Measurements from ENCODE around the gene F12.

Gene F12

GRCh38 chr5:177357459-177358351, 51.7 kb downstream of the F12 start, which contains the start of gene RGS14:
TSS of gene RGS14 (plus strand) at chr5:177357924. CDS start at chr5:177358025, 101 bp downstream.
- peak in 3 of 4 experiments; percentile 33 to 44 (median 42) for DNase-seq (ENCODE audit: low read depth in 4 of 4, low spot score in 1 of 4)

- no peak for DNase-seq (ENCODE audit: low read depth in 4 of 4, low spot score in 1 of 4)
Observed at GRCh38 chr5:177357146-177357458, 52.3 kb downstream of the F12 start.

DNA sequence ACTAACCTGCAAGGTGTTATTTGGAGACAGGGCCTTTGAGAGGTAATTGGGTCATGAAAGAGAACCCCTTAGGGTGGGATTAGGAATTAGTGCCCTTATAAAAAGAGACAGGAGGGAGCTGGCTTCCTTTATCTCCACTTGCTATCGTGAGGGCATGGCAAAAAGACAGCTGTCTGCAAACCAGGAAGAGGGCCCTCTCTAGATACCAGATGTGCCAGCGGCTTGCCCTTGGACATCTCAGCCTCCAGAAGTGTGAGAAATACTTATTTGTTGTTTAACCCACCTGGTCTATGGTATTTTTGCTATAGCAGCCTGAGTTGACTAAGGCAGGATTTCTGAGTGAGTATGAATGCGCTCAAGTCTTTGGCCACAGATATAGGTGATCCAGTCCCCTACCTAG, 52.6 kb downstream of the F12 start:
- DNase-seq (ENCODE audit: low read depth in 4 of 4, low spot score in 1 of 4): no peak

- no peak for DNase-seq (ENCODE audit: low read depth in 4 of 4, low spot score in 1 of 4)
Observed at GRCh38 chr5:177355868-177356168, 53.5 kb downstream of the F12 start.

DNA sequence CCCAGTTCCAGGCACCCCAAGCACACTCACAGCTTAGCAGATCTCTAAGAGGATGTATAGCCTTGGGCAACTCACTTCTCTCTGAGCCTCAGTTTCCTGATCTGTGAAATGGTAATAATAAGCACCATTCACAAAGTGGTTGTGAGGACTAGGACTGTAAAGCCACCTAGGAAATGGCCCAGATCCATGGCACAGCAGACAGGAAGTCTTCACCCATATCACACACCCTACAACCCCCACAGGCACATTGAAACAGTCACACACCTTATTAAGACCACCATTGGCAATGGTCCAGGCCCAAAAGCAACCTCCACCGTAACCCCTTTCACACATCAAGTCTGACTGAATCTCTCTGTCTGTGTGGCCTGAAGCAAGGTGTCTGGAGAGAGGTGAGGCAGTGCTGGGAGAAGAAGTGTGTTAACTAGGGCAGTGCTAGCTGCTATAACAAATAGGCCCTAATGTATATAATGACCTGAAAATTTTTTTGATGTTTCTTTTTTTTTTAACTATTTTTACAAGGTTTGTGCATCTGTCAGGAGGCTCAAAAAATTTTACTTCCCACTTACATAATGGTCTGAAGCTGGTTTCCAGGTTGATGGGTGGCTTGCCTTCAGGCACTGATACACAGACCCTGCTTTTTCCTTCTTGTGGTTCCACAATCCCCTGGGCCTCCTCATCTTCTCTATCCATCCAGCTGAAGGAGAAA, 54.0 kb downstream of the F12 start:
- DNase-seq (ENCODE audit: low read depth in 4 of 4, low spot score in 1 of 4): no peak

- no peak for DNase-seq (ENCODE audit: low read depth in 4 of 4, low spot score in 1 of 4)
Observed at GRCh38 chr5:177354711-177355110, 54.7 kb downstream of the F12 start.

DNA sequence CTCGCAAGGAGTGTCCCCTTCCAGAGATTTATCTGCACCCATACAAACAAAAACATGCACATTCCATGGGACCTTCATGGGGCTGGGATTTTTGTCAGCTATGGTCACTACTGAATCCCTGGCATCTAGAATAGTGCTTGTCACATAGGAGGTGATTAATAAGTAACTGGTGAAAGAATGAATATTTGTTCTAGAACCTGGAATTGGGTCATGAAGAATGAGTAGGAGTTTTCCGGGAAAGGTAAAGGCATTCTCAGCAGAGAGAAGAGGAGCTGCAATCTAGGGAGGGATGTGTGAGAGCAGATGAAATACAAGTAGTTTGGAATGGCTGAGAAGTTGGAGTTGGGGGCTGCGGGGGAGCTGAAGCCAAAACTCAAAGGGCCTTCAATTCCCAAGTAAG, 55.1 kb downstream of the F12 start:
- no peak for DNase-seq (ENCODE audit: low read depth in 4 of 4, low spot score in 1 of 4)

- no peak for DNase-seq (ENCODE audit: low read depth in 4 of 4, low spot score in 1 of 4)
Observed at GRCh38 chr5:177353093-177353492, 56.3 kb downstream of the F12 start.
